22Rv1 (cell line): ENCODE measurements around the gene FCHSD2.

Experiments
- CTCF ChIP-seq: fragments of 450-650 bp; IDR thresholded peaks from 2 replicates; pipeline ENCODE4 v1.5.1; 2017; ENCODE audit warnings: mild to moderate bottlenecking
- ZFX ChIP-seq: fragments of 450-650 bp; IDR thresholded peaks from 2 replicates; pipeline ENCODE4 v1.6.1; 2017; ENCODE audit warnings: antibody characterized with exemption, borderline replicate concordance

GRCh38 chr11:72947229-72947628 lies 194.9 kb downstream of the FCHSD2 start:
- no peak for TF ChIP-seq CTCF
- TF ChIP-seq ZFX = no peak
